22Rv1 (cell line): ENCODE data around the gene EYA2.

Experiments
- CTCF ChIP-seq: fragments of 450-650 bp; IDR thresholded peaks from 2 replicates; pipeline ENCODE4 v1.5.1; 2017; ENCODE audit warnings: mild to moderate bottlenecking
- ZFX ChIP-seq: fragments of 450-650 bp; IDR thresholded peaks from 2 replicates; pipeline ENCODE4 v1.6.1; 2017; ENCODE audit warnings: antibody characterized with exemption, borderline replicate concordance

GRCh38 chr20:46900826-46901225, 6.2 kb downstream of the EYA2 start:
- TF ChIP-seq CTCF = no peak
- TF ChIP-seq ZFX = no peak
